ENCODE data around the gene EIF5.

GRCh38 chr14:103318750-103319419 lies 15.2 kb upstream of the EIF5 start:
- TF ChIP-seq CTCF (conservative IDR thresholded peaks at IDR 0.05; ENCODE audit: low read depth, low read length) (no peak), FOS (IDR thresholded peaks at IDR 0.05; ENCODE audit: low read depth, low read length) (no peak), MXI1 (IDR thresholded peaks at IDR 0.05; ENCODE audit: borderline replicate concordance, low read depth, low read length) (no peak), RCOR1 (IDR thresholded peaks at IDR 0.05; ENCODE audit: insufficient replicate concordance, low read length) (no peak), POLR2A (IDR thresholded peaks at IDR 0.05; ENCODE audit: low read depth, low read length) (no peak), SMC3 (IDR thresholded peaks at IDR 0.05; ENCODE audit: low read depth, low read length) (no peak), NFE2L2 (IDR thresholded peaks at IDR 0.05; ENCODE audit: low read depth, low read length) (no peak), ELK1 (IDR thresholded peaks at IDR 0.05; ENCODE audit: borderline replicate concordance, low read depth, low read length) (no peak), BHLHE40 (IDR thresholded peaks at IDR 0.05; ENCODE audit: low read depth, low read length) (no peak), CEBPB (IDR thresholded peaks at IDR 0.05; ENCODE audit: low read depth, low read length) (no peak), RFX5 (IDR thresholded peaks at IDR 0.05; ENCODE audit: low read depth, low read length) (no peak), USF2 (IDR thresholded peaks at IDR 0.05; ENCODE audit: low read depth, low read length) (no peak), RAD21 (IDR thresholded peaks at IDR 0.05; ENCODE audit: low read length) (no peak)
